GM18499 (cell line): Measurements from ENCODE around the gene SPTBN1.

Experiments
- ATAC-seq: cut with Tn5 transposase; IDR thresholded peaks from one replicate; pipeline ENCODE4 v1.9.1; 2021; ENCODE audit warnings: moderate number of reproducible peaks; ENCODE audit not compliant: insufficient read depth, unreplicated experiment

Gene SPTBN1

GRCh38 chr2:54618646-54619565 lies 162.8 kb downstream of the SPTBN1 start:
- no peak for ATAC-seq

GRCh38 chr2:54619660-54620231 lies 163.6 kb downstream of the SPTBN1 start:
- no peak for ATAC-seq

GRCh38 chr2:54620948-54621347 lies 164.8 kb downstream of the SPTBN1 start:
- no peak for ATAC-seq

- ATAC-seq = no peak
Measured at GRCh38 chr2:54624591-54625071, 168.5 kb downstream of the SPTBN1 start.

- ATAC-seq = no peak
Measured at GRCh38 chr2:54626131-54626530, 170.0 kb downstream of the SPTBN1 start.

GRCh38 chr2:54626884-54627283 lies 170.8 kb downstream of the SPTBN1 start:
- ATAC-seq = no peak

- no peak for ATAC-seq
Measured at GRCh38 chr2:54627973-54628372, 171.8 kb downstream of the SPTBN1 start.

GRCh38 chr2:54628418-54628817 lies 172.3 kb downstream of the SPTBN1 start:
- no peak for ATAC-seq

- no peak for ATAC-seq
Measured at GRCh38 chr2:54628957-54629356, 172.8 kb downstream of the SPTBN1 start.

- no peak for ATAC-seq
Measured at GRCh38 chr2:54629390-54629789, 173.3 kb downstream of the SPTBN1 start.

GRCh38 chr2:54629914-54630857 lies 174.1 kb downstream of the SPTBN1 start:
- ATAC-seq = no peak

- ATAC-seq = no peak
Measured at GRCh38 chr2:54630858-54631497, 174.9 kb downstream of the SPTBN1 start.

- no peak for ATAC-seq
Measured at GRCh38 chr2:54631755-54632154, 175.6 kb downstream of the SPTBN1 start.

- no peak for ATAC-seq
Measured at GRCh38 chr2:54632733-54633692, 176.9 kb downstream of the SPTBN1 start.

GRCh38 chr2:54634021-54634420 lies 177.9 kb downstream of the SPTBN1 start:
- no peak for ATAC-seq

- peak; percentile 62 for ATAC-seq
Measured at GRCh38 chr2:54634564-54635511, 178.7 kb downstream of the SPTBN1 start.

- no peak for ATAC-seq
Measured at GRCh38 chr2:54635554-54636152, 179.5 kb downstream of the SPTBN1 start.
